Gastroesophageal sphincter (tissue), 4 donors: Measurements from ENCODE around the gene PLAA. TPM values are rescaled to one million over a fixed set of nuclear protein-coding genes. Genes with fewer than 3 reads are reported as not detected.
A peak's percentile ranks its signal among the peaks of the same experiment; 100 is the strongest.

Source experiments
- ATAC-seq: fragments of 150-250 bp; one replicate; pipeline ENCODE4 v1.9.1; 2016; ENCODE audit warnings: mild to moderate bottlenecking, moderate library complexity
- H3K27ac ChIP-seq, 4 donors: fragments of 200-600 bp; sonication (generic) in 3 of 4; 1 replicate in 3 of 4; 2 replicates in 1 of 4; pipeline ENCODE4 v1.5.1; 2016 to 2019
- H3K27me3 ChIP-seq: fragments of 200-600 bp; sonication (generic); one replicate; pipeline ENCODE4 v1.5.1; 2019
- H3K36me3 ChIP-seq, 2 donors: fragments of 200-600 bp; sonication (generic); one replicate each; pipeline ENCODE4 v1.5.1; 2019; ENCODE audit warnings: control low read depth in 1 of 2
- H3K4me1 ChIP-seq, 3 donors: fragments of 200-600 bp; sonication (generic); 1 replicate in 2 of 3; 2 replicates in 1 of 3; pipeline ENCODE4 v1.5.1; 2016 to 2019; ENCODE audit warnings: control low read depth in 2 of 3
- H3K4me3 ChIP-seq, 2 donors: fragments of 200-600 bp; sonication (generic); one replicate each; pipeline ENCODE4 v1.5.1; 2019; ENCODE audit warnings: mild to moderate bottlenecking in 1 of 2, moderate library complexity in 1 of 2
- H3K9me3 ChIP-seq, 3 donors: fragments of 200-600 bp; sonication (generic); one replicate each; pipeline ENCODE4 v1.5.1; 2017 to 2019; ENCODE audit warnings: control low read depth in 2 of 3
- CTCF ChIP-seq, 4 experiments: fragments of 200-600 bp in 2 of 4; fragments of 450-650 bp in 2 of 4; sonication (generic) in 1 of 4; IDR thresholded peaks; one replicate each; pipeline ENCODE4 v1.5.1; 2017 to 2019; ENCODE audit warnings: antibody characterized with exemption in 4 of 4, mild to moderate bottlenecking in 2 of 4, moderate library complexity in 2 of 4
- EP300 ChIP-seq: sonication (generic); formaldehyde crosslinking; IDR thresholded peaks from one replicate; pipeline ENCODE4 v1.6.1; 2017; ENCODE audit warnings: antibody characterized with exemption, mild to moderate bottlenecking
- POLR2A ChIP-seq, 2 donors: fragments of 450-650 bp; IDR thresholded peaks; one replicate each; pipeline ENCODE4 v1.6.1; 2017; ENCODE audit warnings: antibody characterized with exemption in 2 of 2, mild to moderate bottlenecking in 2 of 2, moderate library complexity in 1 of 2
- POLR2AphosphoS5 ChIP-seq: sonication (generic); formaldehyde crosslinking; IDR thresholded peaks from one replicate; pipeline ENCODE4 v1.6.1; 2017; ENCODE audit warnings: antibody characterized with exemption
- WGBS, 2 donors: methylation state at CpG; one replicate each; pipeline ENCODE4 v1.1.5; 2018; ENCODE audit warnings: low coverage in 1 of 2; 5-methylcytosine and 5-hydroxymethylcytosine counted together
- total RNA-seq, 4 donors: library from RNA; depleted of rRNA; stranded (reverse); fragments of >200 nt; gene quantifications; one replicate each; pipeline ENCODE4 v1.1.0, GENCODE V29; 2016

PLAA gene
- total RNA-seq, 4 donors from 2014 or later = 24.7 to 35.0 (median 32.7) TPM

GRCh38 chr9:26893030-26893676 lies 53.9 kb downstream of the PLAA start:
- Histone ChIP-seq H3K27me3 (no peaks in the 10 kb centered on the region), H3K4me3 (peak overlapping the region; percentile 73 to 99), H3K36me3 (no peaks in the 10 kb centered on the region), H3K27ac (peak overlapping the region; percentile 87 to 99 (median 97)), H3K4me1 (peaks cover 0 to 42% (median 8%) of the 10 kb centered on the region in 3 donors), H3K9me3 (no peaks in the 10 kb centered on the region)
- TF ChIP-seq POLR2AphosphoS5 = no peak
- TF ChIP-seq EP300 = no peak
- TF ChIP-seq CTCF (IDR thresholded peaks at IDR 0.05) = no peak
- no peak for TF ChIP-seq POLR2A (IDR thresholded peaks at IDR 0.05)
- ATAC-seq = no peak
- 17 to 28% methylated on average over 7 of the region's 7 CpGs for WGBS, 2 donors

- ATAC-seq = peak; percentile 99
- H3K27ac ChIP-seq = peak within 1 kb of the TSS; percentile 87 to 99 (median 97)
- 0% methylated on average over 14 to 15 of the region's 70 CpGs for WGBS, 2 donors
- H3K4me3 ChIP-seq = peak within 1 kb of the TSS; percentile 73 to 99
- peak; percentile 93 for TF ChIP-seq POLR2AphosphoS5
- peak; percentile 67 to 69 for TF ChIP-seq POLR2A (IDR thresholded peaks at IDR 0.05)
- TF ChIP-seq CTCF (IDR thresholded peaks at IDR 0.05) = peak in 3 of 4 experiments; percentile 33 to 55 (median 45)
- TF ChIP-seq EP300 = no peak
- H3K27me3 ChIP-seq = no peaks in the 10 kb centered on the region
- H3K36me3 ChIP-seq = no peaks in the 10 kb centered on the region
- peaks cover 0 to 45% (median 8%) of the 10 kb centered on the region in 3 donors for H3K4me1 ChIP-seq
- no peaks in the 10 kb centered on the region for H3K9me3 ChIP-seq
These were observed 54.6 kb downstream of the PLAA start, which contains the start of gene CAAP1 for GRCh38 chr9:26892251-26893029. CAAP1 (minus strand) TSS chr9:26892802; CDS start chr9:26892715, 87 bp downstream.

GRCh38 chr9:26891726-26892125 lies 55.3 kb downstream of the PLAA start:
- 0% methylated on average over 10 to 14 of the region's 14 CpGs for WGBS, 2 donors
- no peak for TF ChIP-seq CTCF (IDR thresholded peaks at IDR 0.05)
- no peak for TF ChIP-seq POLR2AphosphoS5
- TF ChIP-seq EP300 = no peak
- no peak for TF ChIP-seq POLR2A (IDR thresholded peaks at IDR 0.05)
- H3K9me3 ChIP-seq = no peaks in the 10 kb centered on the region

GRCh38 chr9:26888271-26888670 lies 58.8 kb downstream of the PLAA start:
- no peak for ATAC-seq
- TF ChIP-seq CTCF (IDR thresholded peaks at IDR 0.05) (no peak), POLR2AphosphoS5 (no peak), EP300 (no peak), POLR2A (IDR thresholded peaks at IDR 0.05) (no peak)
- 71 to 83% methylated on average over 1 of the region's 1 CpG for WGBS, 2 donors

More at GRCh38 chr9:26891726-26892125, 55.3 kb downstream of the PLAA start:
- Histone ChIP-seq H3K4me1 (peaks cover 0 to 45% (median 8%) of the 10 kb centered on the region in 3 donors), H3K36me3 (peaks cover 0 to 3% of the 10 kb centered on the region in 2 donors), H3K27ac (peak overlapping the region; percentile 87 to 99 (median 97)), H3K27me3 (no peaks in the 10 kb centered on the region), H3K4me3 (peak overlapping the region; percentile 73 to 99)
- no peak for ATAC-seq

More at GRCh38 chr9:26888271-26888670, 58.8 kb downstream of the PLAA start:
- H3K36me3 ChIP-seq = peaks cover 0 to 18% of the 10 kb centered on the region in 2 donors
- no peaks in the 10 kb centered on the region for H3K9me3 ChIP-seq
- H3K4me1 ChIP-seq = peaks cover 0 to 43% (median 8%) of the 10 kb centered on the region in 3 donors
- no peaks in the 10 kb centered on the region for H3K27me3 ChIP-seq
- H3K4me3 ChIP-seq = no peak overlapping the region
- no peak overlapping the region for H3K27ac ChIP-seq
